ENCODE measurements around the gene FMN1. TPM values are rescaled to one million over a fixed set of nuclear protein-coding genes. Genes with fewer than 3 reads are reported as not detected.

FMN1 gene
- polyA plus RNA-seq, 1 donor from 2014 or later: 0.40 TPM

DNA sequence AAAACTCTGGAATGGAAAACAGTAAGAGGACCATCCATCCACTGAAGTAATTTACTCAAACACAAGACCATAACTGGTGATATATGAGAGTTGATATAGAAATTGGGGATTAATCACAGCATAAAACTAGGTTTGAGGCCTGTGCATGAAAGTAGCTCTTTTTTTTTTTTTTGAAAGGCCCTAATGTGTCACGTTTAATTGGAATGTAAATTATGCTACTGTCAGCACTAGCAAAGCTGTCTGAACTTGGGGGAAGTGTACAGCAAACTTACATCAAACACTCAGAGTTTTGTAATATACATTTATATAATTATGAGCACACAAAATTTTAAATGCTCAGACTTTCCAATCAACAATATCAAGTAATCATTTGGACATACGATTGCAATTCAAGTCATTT lies 322.6 kb downstream of the FMN1 start:
- no peak overlapping the region for H3K9ac ChIP-seq (ENCODE audit: low read length)
- H4K20me1 ChIP-seq (ENCODE audit: insufficient read depth): no peaks in the 10 kb centered on the region
- H3K4me2 ChIP-seq (ENCODE audit: low read length): no peak overlapping the region
- no peak overlapping the region for H3K27ac ChIP-seq (ENCODE audit: low read length)
- TF ChIP-seq POLR2AphosphoS5 (IDR thresholded peaks at IDR 0.05) (no peak), TAF1 (IDR thresholded peaks at IDR 0.05; ENCODE audit: low read depth) (no peak), RAD21 (conservative IDR thresholded peaks at IDR 0.05) (no peak), MXI1 (conservative IDR thresholded peaks at IDR 0.05; ENCODE audit: poor library complexity, severe bottlenecking) (no peak), EZH2 (IDR thresholded peaks at IDR 0.05; ENCODE audit: borderline replicate concordance, insufficient read depth, low read length, poor library complexity, severe bottlenecking) (no peak)
- TF ChIP-seq, protein P1, sequence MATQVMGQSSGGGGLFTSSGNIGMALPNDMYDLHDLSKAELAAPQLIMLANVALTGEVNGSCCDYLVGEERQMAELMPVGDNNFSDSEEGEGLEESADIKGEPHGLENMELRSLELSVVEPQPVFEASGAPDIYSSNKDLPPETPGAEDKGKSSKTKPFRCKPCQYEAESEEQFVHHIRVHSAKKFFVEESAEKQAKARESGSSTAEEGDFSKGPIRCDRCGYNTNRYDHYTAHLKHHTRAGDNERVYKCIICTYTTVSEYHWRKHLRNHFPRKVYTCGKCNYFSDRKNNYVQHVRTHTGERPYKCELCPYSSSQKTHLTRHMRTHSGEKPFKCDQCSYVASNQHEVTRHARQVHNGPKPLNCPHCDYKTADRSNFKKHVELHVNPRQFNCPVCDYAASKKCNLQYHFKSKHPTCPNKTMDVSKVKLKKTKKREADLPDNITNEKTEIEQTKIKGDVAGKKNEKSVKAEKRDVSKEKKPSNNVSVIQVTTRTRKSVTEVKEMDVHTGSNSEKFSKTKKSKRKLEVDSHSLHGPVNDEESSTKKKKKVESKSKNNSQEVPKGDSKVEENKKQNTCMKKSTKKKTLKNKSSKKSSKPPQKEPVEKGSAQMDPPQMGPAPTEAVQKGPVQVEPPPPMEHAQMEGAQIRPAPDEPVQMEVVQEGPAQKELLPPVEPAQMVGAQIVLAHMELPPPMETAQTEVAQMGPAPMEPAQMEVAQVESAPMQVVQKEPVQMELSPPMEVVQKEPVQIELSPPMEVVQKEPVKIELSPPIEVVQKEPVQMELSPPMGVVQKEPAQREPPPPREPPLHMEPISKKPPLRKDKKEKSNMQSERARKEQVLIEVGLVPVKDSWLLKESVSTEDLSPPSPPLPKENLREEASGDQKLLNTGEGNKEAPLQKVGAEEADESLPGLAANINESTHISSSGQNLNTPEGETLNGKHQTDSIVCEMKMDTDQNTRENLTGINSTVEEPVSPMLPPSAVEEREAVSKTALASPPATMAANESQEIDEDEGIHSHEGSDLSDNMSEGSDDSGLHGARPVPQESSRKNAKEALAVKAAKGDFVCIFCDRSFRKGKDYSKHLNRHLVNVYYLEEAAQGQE (IDR thresholded peaks at IDR 0.05; ENCODE audit: borderline replicate concordance): no peak
- no peaks in the 10 kb centered on the region for H3K79me2 ChIP-seq (replicated peaks; ENCODE audit: insufficient read depth, low read length)
- H3K9me2 ChIP-seq (ENCODE audit: insufficient read depth, low read length): no peaks in the 10 kb centered on the region
- H3K27me3 ChIP-seq (ENCODE audit: insufficient read depth, low read depth, low read length): no peaks in the 10 kb centered on the region
- no peaks in the 10 kb centered on the region for H3K9me3 ChIP-seq (ENCODE audit: low read length)
- H3K36me3 ChIP-seq (ENCODE audit: insufficient read depth, low read length): no peaks in the 10 kb centered on the region
- no peak overlapping the region for H3K4me3 ChIP-seq (ENCODE audit: low read length)
- H2AFZ ChIP-seq (ENCODE audit: low read depth, low read length): no peak overlapping the region
- no peaks in the 10 kb centered on the region for H3F3A ChIP-seq (ENCODE audit: insufficient read depth, low read length, poor library complexity, severe bottlenecking)

DNA sequence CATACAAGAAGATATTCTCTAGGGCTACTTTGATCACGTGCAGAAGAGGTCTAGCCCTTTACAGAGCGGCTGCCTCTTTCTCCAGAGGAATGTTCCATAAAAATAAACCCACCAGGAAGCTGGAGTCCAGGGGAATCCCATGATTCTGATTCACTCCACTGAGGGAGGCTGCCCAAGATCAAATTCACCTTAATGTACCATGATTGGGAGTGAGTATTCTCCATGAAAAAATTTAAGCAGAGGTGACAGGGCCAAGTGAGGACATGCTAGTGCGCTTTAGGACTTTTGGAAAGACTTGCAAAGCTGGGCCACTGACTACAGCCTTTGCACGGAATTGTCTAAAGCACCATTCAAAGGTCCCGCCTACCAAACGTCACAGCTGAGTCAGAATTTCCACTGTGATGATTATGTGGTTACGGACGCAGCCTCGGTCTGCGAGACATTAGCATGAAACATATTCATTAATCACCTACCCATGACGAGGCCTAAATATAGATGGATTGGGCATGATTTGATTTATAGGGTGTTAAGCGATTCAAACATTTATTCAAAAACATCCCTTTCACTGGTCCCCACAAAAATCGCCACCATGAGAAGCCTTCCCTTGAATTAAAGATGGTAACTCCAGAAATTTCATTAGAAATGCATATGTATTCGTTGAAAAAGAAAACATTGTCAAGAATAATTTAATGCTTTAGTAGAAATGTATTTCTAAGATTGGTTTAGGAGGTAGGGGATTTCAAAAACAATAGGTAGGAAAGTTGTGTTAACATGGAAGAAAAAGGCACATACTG lies 324.1 kb downstream of the FMN1 start:
- H3K27ac ChIP-seq (ENCODE audit: low read length): no peak overlapping the region
- no peak overlapping the region for H3K4me2 ChIP-seq (ENCODE audit: low read length)
- no peak overlapping the region for H3K9ac ChIP-seq (ENCODE audit: low read length)
- no peak for TF ChIP-seq SMC3 (conservative IDR thresholded peaks at IDR 0.05; ENCODE audit: poor library complexity)
- TF ChIP-seq MXI1 (conservative IDR thresholded peaks at IDR 0.05; ENCODE audit: poor library complexity, severe bottlenecking): no peak
- TF ChIP-seq, protein P1 (IDR thresholded peaks at IDR 0.05; ENCODE audit: borderline replicate concordance): no peak
- TF ChIP-seq POLR2AphosphoS5 (IDR thresholded peaks at IDR 0.05): no peak
- TF ChIP-seq, protein P2, sequence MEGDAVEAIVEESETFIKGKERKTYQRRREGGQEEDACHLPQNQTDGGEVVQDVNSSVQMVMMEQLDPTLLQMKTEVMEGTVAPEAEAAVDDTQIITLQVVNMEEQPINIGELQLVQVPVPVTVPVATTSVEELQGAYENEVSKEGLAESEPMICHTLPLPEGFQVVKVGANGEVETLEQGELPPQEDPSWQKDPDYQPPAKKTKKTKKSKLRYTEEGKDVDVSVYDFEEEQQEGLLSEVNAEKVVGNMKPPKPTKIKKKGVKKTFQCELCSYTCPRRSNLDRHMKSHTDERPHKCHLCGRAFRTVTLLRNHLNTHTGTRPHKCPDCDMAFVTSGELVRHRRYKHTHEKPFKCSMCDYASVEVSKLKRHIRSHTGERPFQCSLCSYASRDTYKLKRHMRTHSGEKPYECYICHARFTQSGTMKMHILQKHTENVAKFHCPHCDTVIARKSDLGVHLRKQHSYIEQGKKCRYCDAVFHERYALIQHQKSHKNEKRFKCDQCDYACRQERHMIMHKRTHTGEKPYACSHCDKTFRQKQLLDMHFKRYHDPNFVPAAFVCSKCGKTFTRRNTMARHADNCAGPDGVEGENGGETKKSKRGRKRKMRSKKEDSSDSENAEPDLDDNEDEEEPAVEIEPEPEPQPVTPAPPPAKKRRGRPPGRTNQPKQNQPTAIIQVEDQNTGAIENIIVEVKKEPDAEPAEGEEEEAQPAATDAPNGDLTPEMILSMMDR (IDR thresholded peaks at IDR 0.05; ENCODE audit: poor library complexity, severe bottlenecking): no peak
- no peak for TF ChIP-seq EZH2 (IDR thresholded peaks at IDR 0.05; ENCODE audit: borderline replicate concordance, insufficient read depth, low read length, poor library complexity, severe bottlenecking)
- no peak for TF ChIP-seq RAD21 (conservative IDR thresholded peaks at IDR 0.05)
- TF ChIP-seq EP300 (conservative IDR thresholded peaks at IDR 0.05; ENCODE audit: poor library complexity, severe bottlenecking): no peak
- TF ChIP-seq TAF1 (IDR thresholded peaks at IDR 0.05; ENCODE audit: low read depth): no peak
- H3F3A ChIP-seq (ENCODE audit: insufficient read depth, low read length, poor library complexity, severe bottlenecking): no peaks in the 10 kb centered on the region
- H3K27me3 ChIP-seq (ENCODE audit: insufficient read depth, low read depth, low read length): no peaks in the 10 kb centered on the region
- H4K20me1 ChIP-seq (ENCODE audit: insufficient read depth): no peaks in the 10 kb centered on the region
- H3K36me3 ChIP-seq (ENCODE audit: insufficient read depth, low read length): no peaks in the 10 kb centered on the region
- no peak overlapping the region for H3K4me3 ChIP-seq (ENCODE audit: low read length)
- no peaks in the 10 kb centered on the region for H3K9me2 ChIP-seq (ENCODE audit: insufficient read depth, low read length)
- H3K9me3 ChIP-seq (ENCODE audit: low read length): no peaks in the 10 kb centered on the region
- H3K79me2 ChIP-seq (replicated peaks; ENCODE audit: insufficient read depth, low read length): no peaks in the 10 kb centered on the region
- H2AFZ ChIP-seq (ENCODE audit: low read depth, low read length): no peak overlapping the region
